ENCODE measurements around the gene ACBD3.

ACBD3 gene

GRCh38 chr1:226132728-226133503, 53.6 kb downstream of the ACBD3 start:
- no peak for DNase-seq

GRCh38 chr1:226131639-226132038, 54.9 kb downstream of the ACBD3 start:
- DNase-seq, result no peak

GRCh38 chr1:226129230-226129629, 57.3 kb downstream of the ACBD3 start:
- no peak for DNase-seq

- no peak for DNase-seq
Observed at GRCh38 chr1:226128487-226129075, 58.0 kb downstream of the ACBD3 start.

- peak; percentile 77 for DNase-seq
Observed at GRCh38 chr1:226126824-226127569, 59.5 kb downstream of the ACBD3 start.

- DNase-seq, result no peak
Observed at GRCh38 chr1:226125831-226126230, 60.7 kb downstream of the ACBD3 start.

- DNase-seq, result peak; percentile 94
Observed at GRCh38 chr1:226125097-226125630, 61.4 kb downstream of the ACBD3 start.

- DNase-seq, result no peak
Observed at GRCh38 chr1:226123591-226124471, 62.7 kb downstream of the ACBD3 start.

GRCh38 chr1:226123212-226123560, 63.4 kb downstream of the ACBD3 start:
- no peak for DNase-seq

GRCh38 chr1:226121587-226122400, 64.7 kb downstream of the ACBD3 start:
- DNase-seq, result peak; percentile 91

- DNase-seq, result no peak
Observed at GRCh38 chr1:226121049-226121586, 65.4 kb downstream of the ACBD3 start.

- no peak for DNase-seq
Observed at GRCh38 chr1:226120398-226120797, 66.1 kb downstream of the ACBD3 start.

- DNase-seq, result no peak
Observed at GRCh38 chr1:226119169-226119568, 67.4 kb downstream of the ACBD3 start.

- DNase-seq, result no peak
Observed at GRCh38 chr1:226118357-226118756, 68.2 kb downstream of the ACBD3 start.

- no peak for DNase-seq
Observed at GRCh38 chr1:226117330-226117729, 69.2 kb downstream of the ACBD3 start.

GRCh38 chr1:226116673-226117072, 69.9 kb downstream of the ACBD3 start:
- no peak for DNase-seq

- DNase-seq, result no peak
Observed at GRCh38 chr1:226112626-226113025, 73.9 kb downstream of the ACBD3 start.

GRCh38 chr1:226111883-226112261, 74.7 kb downstream of the ACBD3 start:
- peak; percentile 40 for DNase-seq

GRCh38 chr1:226111098-226111882, 75.3 kb downstream of the ACBD3 start:
- peak; percentile 85 for DNase-seq

GRCh38 chr1:226110249-226111097, 76.1 kb downstream of the ACBD3 start:
- peak; percentile 83 for DNase-seq

All from RPMI8226 (cell line).